ENCODE data around the gene ATIC.
"Not testable (repeated sequence)": the region's sequence is repeated elsewhere in the genome, so short reads cannot be mapped to it uniquely, and the experiment has no call there.

ATIC gene

GRCh38 chr2:215316336-215316735, 4.5 kb downstream of the ATIC start:
- no peak for DNase-seq

- DNase-seq = no peak
Observed at GRCh38 chr2:215319500-215319899, 7.6 kb downstream of the ATIC start.

DNA sequence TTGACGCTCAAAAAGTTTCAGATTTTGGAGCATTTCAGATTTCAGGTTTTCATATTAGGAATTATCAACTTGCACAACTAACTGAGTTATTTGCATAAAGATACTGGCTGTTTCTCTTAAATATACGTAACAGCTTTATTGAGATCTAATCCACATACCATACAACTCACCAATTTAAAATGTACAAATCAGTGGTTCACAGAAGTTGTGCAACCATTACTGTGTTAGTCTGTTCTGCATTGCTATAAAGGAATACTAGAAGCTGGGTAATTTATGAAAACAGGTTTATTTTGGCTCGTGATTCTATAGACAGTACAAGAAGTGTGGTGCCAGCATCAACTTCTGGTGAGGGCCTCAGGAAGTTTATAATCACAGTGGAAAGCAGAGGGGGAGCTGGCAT, 8.2 kb downstream of the ATIC start:
- no peak for DNase-seq

DNA sequence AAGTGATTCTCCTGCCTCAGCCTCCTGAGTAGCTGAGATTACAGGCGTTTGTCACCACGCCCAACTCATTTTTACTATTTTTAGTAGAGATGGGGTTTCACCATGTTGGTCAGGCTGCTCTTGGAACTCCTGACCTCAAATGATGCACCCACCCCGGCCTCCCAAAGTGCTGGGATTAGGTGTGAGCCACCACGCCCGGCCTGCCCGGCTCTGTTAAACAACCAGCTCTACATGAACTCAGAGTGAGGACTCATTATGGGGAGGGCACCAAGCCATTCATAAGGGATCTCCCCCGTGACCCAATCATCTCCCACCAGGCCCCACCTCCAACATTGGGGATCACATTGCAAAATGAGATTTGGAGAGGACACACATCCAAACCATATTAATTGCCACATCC, 8.8 kb downstream of the ATIC start:
- DNase-seq = no peak

DNA sequence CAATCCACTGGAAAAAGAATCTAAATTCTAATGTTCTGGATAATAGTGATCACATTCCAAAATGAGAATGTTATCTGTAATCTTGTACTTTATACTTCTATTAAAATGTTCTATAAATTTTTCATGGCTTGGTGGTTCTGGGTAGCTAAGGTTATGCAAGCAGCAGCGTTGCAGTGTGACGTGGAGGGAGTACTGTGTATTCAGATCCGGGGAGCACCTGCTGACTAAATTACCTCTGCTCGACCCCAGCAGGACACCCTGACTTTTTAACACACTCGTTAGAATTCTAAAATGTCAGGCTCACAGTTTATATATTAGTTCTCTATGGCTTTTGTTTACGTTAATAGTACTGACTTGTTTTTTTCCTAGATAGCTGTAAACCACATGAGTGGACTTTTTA, 13.0 kb downstream of the ATIC start:
- no peak for DNase-seq

DNA sequence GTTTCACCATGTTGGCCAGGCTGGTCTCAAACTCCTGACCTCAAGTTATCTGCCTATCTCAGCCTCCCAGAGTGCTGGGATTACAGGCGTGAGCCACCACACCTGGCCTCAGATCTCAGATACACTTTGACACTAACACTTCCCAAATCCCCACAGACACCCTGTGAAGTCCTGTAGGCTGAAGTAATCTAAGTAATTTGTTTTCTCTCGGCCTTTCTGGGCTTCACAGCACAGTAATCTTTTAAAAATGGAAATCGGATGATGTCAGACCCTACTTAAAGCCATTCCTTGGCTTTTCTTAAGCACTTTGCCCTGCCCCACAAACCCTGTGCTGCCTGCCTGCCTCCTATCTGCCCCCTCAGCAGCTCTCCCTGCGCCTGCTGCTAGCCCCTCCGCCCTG, 16.2 kb downstream of the ATIC start:
- DNase-seq = no peak

DNA sequence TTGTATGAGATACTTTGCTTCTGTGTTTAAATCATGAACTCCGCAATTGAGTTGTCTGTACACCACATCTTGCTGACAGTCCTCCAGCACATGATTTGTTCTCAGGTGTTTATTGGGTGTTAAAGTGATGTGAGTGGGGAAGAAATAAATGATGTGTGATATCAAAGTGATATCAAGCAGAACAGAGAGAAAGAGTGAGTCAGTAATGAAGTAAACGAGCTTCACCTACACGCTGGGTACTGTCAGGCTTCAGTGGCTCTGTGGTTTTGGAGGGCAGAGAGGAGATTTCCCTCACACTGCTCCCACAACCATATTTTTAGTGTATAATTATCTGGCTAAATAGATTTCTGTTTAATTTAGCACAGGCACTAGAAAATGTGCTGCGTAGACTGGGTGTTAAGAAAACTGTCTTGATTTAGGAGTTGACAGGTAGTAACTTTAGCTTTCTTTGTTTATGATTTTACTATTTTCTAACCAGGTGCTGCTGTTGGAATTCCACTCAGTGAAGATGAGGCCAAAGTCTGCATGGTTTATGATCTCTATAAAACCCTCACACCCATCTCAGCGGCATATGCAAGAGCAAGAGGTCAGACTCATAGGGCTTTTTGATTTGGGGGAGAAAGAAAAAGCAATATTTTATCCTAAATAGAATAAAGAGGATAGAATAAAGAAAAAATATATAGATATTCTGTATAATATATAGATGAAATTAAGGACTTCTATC, 21.2 kb downstream of the ATIC start:
- DNase-seq = no peak

DNA sequence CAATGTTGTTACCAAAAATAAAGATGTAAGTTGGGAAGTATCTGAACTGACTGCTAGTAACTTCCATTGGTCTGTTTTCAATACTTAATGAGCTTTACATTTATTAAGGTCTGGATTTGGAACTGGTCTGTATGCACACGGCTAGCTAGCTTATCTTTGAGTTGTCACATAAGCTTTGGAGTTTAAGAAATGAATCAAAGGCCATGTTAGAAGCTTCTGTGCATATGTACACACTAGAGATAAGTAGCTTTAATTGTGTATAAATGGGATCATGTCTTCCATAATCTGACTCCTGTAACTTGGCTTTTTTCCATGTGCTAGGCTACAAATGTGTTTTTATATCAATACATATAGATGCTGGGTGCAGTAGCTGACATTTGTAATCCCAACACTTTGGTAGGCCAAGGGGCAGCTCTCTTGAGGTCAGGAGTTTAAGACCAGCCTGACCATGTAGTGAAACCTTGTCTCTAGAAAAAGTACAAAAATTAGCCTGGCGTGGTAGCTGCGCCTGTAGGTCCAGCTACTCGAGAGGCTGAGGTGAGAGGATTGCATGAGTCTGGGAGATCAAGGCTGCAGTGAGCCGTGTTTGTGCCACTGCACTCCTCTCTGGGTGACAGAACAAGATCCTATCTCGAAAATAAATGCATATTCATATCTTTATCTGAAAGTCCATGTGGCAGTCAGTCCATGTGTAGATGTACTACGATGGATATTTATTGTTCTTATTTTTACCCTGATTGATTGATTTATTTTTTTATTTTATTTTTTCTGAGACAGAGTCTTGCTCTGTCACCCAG, 27.2 kb downstream of the ATIC start:
- no peak for DNase-seq

GRCh38 chr2:215347878-215348277, 36.0 kb downstream of the ATIC start:
- no peak for DNase-seq

DNA sequence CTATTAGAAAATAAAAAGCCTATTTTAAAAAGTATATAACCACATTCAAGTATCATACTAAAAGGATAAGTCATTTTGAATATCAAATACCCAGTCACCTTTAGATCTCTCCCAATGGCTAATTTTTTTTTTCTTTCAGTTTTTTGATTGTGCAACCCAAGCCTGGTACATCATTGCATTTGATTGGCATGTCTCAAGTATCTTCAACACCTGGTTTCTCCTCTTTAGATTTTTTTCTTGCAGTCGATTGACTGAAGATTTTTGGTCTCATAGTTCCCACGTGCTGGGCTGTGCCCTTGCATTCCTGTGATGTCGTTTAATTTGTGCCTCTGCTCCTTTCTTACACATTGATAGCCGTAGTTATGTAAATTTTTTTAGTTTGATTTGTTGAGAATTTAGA, 40.7 kb downstream of the ATIC start:
- DNase-seq = no peak

- no peak for DNase-seq
Observed at GRCh38 chr2:215354771-215355695, 43.2 kb downstream of the ATIC start.

DNA sequence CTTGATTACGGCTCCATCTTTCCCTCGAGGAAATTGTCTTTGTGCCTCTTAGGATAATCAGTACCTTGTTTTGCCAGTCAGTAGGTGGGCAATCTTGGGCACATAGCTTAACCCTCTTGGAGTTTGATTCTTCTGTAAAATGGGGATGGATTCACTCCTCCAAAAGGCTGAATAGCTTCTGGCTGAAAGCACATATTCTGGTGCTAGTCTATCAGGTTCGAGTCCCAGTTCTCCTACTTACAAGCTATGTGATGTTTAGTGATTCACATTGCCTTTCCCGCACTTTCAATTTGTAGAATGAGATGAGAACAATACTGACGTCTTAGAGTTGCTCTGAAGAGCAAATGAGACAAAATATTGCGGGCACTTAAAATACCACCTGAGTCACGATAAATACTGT, 43.9 kb downstream of the ATIC start:
- DNase-seq = no peak

DNA sequence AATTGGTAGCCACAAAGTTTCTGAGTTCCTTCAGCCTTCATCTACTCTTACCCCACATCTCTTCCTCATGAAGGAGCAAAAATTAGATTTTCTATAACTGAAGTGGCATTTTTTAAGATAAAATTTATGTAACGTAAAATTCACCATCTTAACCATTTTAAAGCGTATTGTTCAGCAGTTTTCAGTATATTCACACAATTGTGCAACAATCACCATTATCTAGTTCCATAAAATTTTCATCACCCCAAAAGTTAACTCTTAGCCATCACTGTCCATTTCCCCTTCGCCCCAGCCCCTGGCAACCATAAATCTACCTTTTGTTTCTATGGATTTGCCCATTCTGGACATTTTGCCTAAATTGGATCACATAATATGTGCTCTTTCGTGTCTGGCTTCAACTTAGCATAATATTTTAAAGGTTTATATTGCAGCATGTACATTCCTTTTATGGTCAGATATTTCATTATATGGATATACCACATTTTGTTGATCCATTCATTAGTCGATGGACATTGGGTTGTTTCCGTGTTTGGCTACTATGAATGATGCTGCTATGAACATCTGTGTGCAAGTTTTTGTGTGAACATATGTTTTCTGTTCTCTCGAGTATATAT, 44.6 kb downstream of the ATIC start:
- DNase-seq = no peak

DNA sequence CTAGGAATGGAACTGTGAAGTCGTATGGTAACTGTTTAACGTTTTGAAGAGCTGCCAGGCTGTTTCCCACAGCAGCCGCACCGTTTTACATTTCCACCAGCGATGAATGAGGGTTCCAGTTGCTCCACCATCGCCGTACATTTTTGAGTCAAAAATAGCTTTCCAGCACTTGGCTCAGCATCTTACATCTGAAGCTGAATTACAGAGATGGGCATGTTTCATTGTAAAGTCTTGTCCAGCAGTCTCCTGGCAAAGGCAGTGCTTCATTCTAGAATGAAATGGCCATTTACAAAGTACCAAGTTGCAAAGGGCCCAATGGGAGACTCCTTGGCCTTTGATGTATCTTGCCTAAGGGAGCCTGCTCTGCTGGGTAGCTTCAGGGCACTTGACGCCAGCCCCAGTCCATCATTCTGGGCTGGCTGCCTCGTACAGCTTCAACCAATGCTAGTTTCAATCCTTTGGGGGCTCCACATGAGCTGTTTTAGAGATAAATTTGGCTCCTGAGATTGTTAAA, 45.1 kb downstream of the ATIC start:
- no peak for DNase-seq

DNA sequence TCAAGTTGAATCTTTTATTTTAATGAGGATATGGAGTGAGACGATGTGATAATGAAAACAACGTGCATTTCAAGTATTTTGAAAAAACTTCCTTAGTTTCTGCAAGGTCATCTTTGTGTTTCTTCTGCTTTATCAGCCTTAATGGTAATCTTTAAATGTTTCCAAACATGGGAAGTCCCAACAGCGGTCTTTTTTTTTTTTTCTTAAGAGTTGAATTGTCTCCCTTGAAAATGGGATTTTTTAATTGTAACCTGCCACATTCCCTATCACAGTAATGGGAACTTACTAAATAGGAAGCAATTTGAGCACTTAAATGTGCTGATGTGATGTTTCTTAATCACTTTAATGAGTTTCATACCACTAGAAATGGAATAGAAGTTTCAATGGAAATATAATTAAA, 45.8 kb downstream of the ATIC start:
- DNase-seq = no peak

- no peak for DNase-seq
Observed at GRCh38 chr2:215358312-215358845, 46.5 kb downstream of the ATIC start.

DNA sequence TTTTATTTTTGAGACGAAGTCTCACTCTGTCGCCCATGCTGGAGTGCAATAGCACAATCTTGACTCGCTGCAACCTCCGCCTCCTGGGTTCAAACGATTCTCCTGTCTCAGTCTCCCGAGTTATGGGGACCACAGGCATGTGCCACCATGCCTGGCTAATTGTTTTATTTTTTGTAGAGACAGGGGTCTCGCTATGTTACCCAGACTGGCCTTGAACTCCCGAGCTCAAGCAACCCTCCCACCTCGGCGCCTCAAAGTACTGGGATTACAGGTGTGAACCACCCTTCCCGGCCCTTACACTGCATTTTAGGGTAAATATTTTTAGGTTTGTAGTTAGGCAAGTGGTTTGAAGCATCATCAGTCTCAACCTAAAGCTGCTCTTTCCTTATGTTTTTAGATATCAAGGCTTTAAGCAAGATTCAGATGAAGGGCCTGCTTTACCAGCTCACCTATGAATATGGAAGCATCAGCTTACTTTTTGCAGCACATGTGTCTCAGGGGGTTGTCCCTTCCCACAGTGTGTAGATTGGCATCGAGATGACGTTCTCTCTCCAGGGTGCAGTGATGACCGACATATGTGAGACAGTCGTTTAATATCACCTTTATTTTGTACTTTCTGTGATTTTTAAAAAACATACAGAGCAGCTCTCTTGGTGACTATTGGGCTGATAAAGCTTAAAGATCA, 47.2 kb downstream of the ATIC start:
- no peak for DNase-seq

GRCh38 chr2:215359576-215359922, 47.7 kb downstream of the ATIC start:
- DNase-seq = no peak

DNA sequence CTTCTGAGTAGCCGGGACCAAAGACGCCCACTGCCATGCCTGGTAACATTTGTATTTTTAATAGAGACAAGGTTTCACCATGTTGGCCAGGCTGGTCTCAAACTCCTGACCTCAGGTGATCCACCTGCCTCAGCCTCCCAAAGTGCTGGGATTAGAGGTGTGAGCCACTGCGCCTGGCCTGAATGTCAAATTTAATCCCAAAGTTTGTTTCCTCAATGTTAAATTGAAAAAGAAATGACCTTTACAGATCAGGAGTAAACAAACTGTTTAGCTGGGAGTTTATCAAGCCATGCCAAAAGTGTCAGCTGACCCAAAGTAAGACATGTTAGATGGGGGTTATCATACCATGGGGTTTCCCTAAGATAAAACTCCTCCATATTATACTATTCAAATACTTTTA, 48.2 kb downstream of the ATIC start:
- DNase-seq = not testable (repeated sequence)

DNA sequence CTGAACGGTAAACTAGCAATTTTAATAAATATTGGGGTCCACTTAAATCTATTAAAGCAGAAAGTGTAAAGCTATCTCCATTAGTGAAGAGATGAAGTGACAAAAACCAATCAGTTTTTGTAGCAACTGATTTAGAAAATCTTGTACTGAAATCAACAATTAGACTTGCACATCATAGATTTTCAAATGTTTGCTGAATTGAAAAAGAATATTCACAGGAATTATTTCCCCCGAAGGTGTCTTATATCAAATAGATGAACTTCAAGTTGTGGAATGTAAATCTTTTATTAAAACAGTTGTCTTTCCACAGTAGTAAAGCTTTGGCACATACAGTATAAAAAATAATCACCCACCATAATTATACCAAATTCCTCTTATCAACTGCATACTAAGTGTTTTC, 48.7 kb downstream of the ATIC start:
- no peak for DNase-seq

DNA sequence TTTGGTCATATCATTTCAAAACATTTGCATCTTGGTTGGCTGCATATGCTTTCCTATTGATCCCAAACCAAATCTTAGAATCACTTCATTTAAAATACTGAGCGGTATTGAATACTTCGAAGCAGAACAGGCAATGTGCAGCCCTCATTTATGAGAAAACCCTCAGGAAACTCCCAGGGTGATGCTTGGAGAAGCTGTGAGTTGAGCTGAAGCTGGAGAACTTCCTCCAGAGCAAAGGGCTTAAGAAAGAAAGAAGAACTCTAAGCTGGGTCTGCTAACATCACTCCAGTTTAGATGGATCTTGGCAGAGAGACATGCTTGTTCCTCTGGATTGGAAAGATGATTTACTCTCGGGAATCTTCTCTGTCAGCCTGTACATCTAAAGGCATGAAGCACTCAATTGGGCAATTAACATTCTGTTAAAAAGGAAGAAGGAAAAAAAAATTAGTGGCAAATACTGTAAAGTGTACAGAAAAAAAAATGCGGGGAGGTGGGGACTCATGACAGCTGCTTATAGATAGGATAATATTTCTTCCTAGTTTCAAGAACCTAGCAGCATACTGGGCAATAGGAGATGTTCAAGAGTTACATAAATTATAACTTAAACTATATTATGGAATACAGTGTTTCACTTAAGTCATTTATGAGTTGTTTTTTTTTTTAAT, 49.5 kb downstream of the ATIC start:
- DNase-seq = no peak

All from NCI-H1048 (cell line).